GM12864 (cell line): ENCODE results near the gene DPYSL4.

Experiments used
- DNase-seq: peaks from one replicate; pipeline ENCODE4 v3.0.0-alpha.2; 2011; ENCODE audit warnings: low read depth
- H3K4me3 ChIP-seq: 2 replicates; pipeline ENCODE4 v1.5.1; 2011; ENCODE audit warnings: mild to moderate bottlenecking, low read depth, low read length, control low read depth
- CTCF ChIP-seq: IDR thresholded peaks from 2 replicates; pipeline ENCODE4 v1.5.1; 2011; ENCODE audit warnings: low read depth, mild to moderate bottlenecking, moderate library complexity, low read length, control low read depth, inconsistent platforms; ENCODE audit errors: missing control alignments

The DPYSL4 gene

GRCh38 chr10:132199854-132200311 lies 13.1 kb downstream of the DPYSL4 start:
- no peak for TF ChIP-seq CTCF
- no peak for DNase-seq
- no peak overlapping the region for H3K4me3 ChIP-seq

- TF ChIP-seq CTCF = no peak
- no peak for DNase-seq
- H3K4me3 ChIP-seq = no peak overlapping the region
Observed at GRCh38 chr10:132200344-132201110, 13.8 kb downstream of the DPYSL4 start.

GRCh38 chr10:132201111-132201969 lies 14.6 kb downstream of the DPYSL4 start:
- no peak for TF ChIP-seq CTCF
- H3K4me3 ChIP-seq = no peak overlapping the region
- no peak for DNase-seq

- TF ChIP-seq CTCF = no peak
- no peak overlapping the region for H3K4me3 ChIP-seq
- no peak for DNase-seq
Observed at GRCh38 chr10:132202070-132202970, 15.6 kb downstream of the DPYSL4 start.

- no peak for TF ChIP-seq CTCF
Observed at GRCh38 chr10:132203256-132204077, 16.7 kb downstream of the DPYSL4 start.

More at GRCh38 chr10:132203256-132204077, 16.7 kb downstream of the DPYSL4 start:
- no peak for DNase-seq
- no peak overlapping the region for H3K4me3 ChIP-seq
